Vagina (tissue), 2 donors: ENCODE measurements around the gene ST6GAL1.

ENCODE experiments used
- CTCF ChIP-seq, 3 experiments: fragments of 450-650 bp in 2 of 3; fragments of 200-600 bp in 1 of 3; sonication (generic) in 1 of 3; IDR thresholded peaks; one replicate each; pipeline ENCODE4 v1.5.1; 2017 to 2019; ENCODE audit warnings: antibody characterized with exemption in 3 of 3, mild to moderate bottlenecking in 2 of 3, moderate library complexity in 2 of 3
- POLR2AphosphoS5 ChIP-seq, 2 donors: sonication (generic); formaldehyde crosslinking; IDR thresholded peaks; one replicate each; pipeline ENCODE4 v1.9.0; 2017; ENCODE audit warnings: antibody characterized with exemption in 2 of 2, mild to moderate bottlenecking in 2 of 2, low read depth in 1 of 2; ENCODE audit not compliant: insufficient read depth in 1 of 2

GRCh38 chr3:186997061-186997460 is 66.7 kb downstream of the ST6GAL1 start:
- TF ChIP-seq CTCF (IDR thresholded peaks at IDR 0.05) (no peak), POLR2AphosphoS5 (IDR thresholded peaks at IDR 0.05; ENCODE audit: insufficient read depth in 1 of 2, low read depth in 1 of 2) (no peak)
